Heart left ventricle (tissue), 16 donors: ENCODE results near the gene SPEG. TPM values are rescaled to one million over a fixed set of nuclear protein-coding genes. Genes with fewer than 3 reads are reported as not detected.

ENCODE experiments used
- ATAC-seq, 4 donors: fragments of 200-7000 bp; cut with Tn5 transposase; one replicate each; pipeline ENCODE4 v1.9.1; 2020 to 2022; ENCODE audit warnings: moderate library complexity in 4 of 4, mild to moderate bottlenecking in 3 of 4, moderate number of reproducible peaks in 1 of 4
- DNase-seq, 5 donors: peaks; one replicate each; pipeline ENCODE4 v3.0.0-alpha.2; 2020
- H3K27ac ChIP-seq, 12 donors: fragments of 200-600 bp; sonication (generic) in 4 of 12; one replicate each; pipeline versions ENCODE4 v1.5.0 to v1.8.0; 2016 to 2022; ENCODE audit warnings: mild to moderate bottlenecking in 2 of 12
- H3K27me3 ChIP-seq, 9 donors: fragments of 200-600 bp; sonication (generic) in 2 of 9; one replicate each; pipeline versions ENCODE4 v1.5.1 to v1.8.0; 2016 to 2022; ENCODE audit warnings: mild to moderate bottlenecking in 3 of 9
- H3K36me3 ChIP-seq, 9 donors: fragments of 200-600 bp; sonication (generic) in 2 of 9; one replicate each; pipeline versions ENCODE4 v1.5.0 to v1.8.0; 2018 to 2022; ENCODE audit warnings: mild to moderate bottlenecking in 2 of 9
- H3K4me1 ChIP-seq, 12 donors: fragments of 200-600 bp; sonication (generic) in 4 of 12; one replicate each; pipeline versions ENCODE4 v1.5.0 to v1.8.0; 2016 to 2022; ENCODE audit warnings: mild to moderate bottlenecking in 3 of 12
- H3K4me3 ChIP-seq, 12 donors: fragments of 200-600 bp; sonication (generic) in 4 of 12; one replicate each; pipeline versions ENCODE4 v1.5.0 to v1.8.0; 2017 to 2022; ENCODE audit warnings: mild to moderate bottlenecking in 9 of 12, moderate library complexity in 4 of 12
- H3K9me3 ChIP-seq, 12 donors: fragments of 200-600 bp; sonication (generic) in 4 of 12; one replicate each; pipeline versions ENCODE4 v1.5.0 to v1.8.0; 2016 to 2022; ENCODE audit warnings: mild to moderate bottlenecking in 1 of 12
- CTCF ChIP-seq, 12 donors: fragments of 200-600 bp; sonication (generic) in 4 of 12; IDR thresholded peaks; one replicate each; pipeline versions ENCODE4 v1.5.0 to v1.8.0; 2018 to 2022; ENCODE audit warnings: antibody characterized with exemption in 12 of 12, mild to moderate bottlenecking in 5 of 12
- POLR2A ChIP-seq, 2 donors: fragments of 450-650 bp; IDR thresholded peaks; one replicate each; pipeline ENCODE4 v1.6.1; 2017; ENCODE audit warnings: antibody characterized with exemption in 2 of 2, mild to moderate bottlenecking in 2 of 2, moderate library complexity in 2 of 2
- WGBS, 4 donors: extraction: QIAGEN DNeasy Blood & Tissue Kit in 2 of 4; methylation state at CpG; one replicate each; pipeline versions ENCODE4 v1.1.5 to v1.1.7; 2013 to 2018; 5-methylcytosine and 5-hydroxymethylcytosine counted together
- intact Hi-C, 10 donors: fragments of 100-400 bp; cut with DNase I; formaldehyde crosslinking; loops; one replicate each; pipeline versions ENCODE4 v1.11.1 to v1.14.2; 2022
- polyA plus RNA-seq, 2 donors: library from polyadenylated mRNA; stranded (reverse); fragments of 200-250 nt; gene quantifications; one replicate each; pipeline ENCODE4 v1.2.3, GENCODE V29; 2013
- total RNA-seq, 9 donors: library from RNA; depleted of rRNA in 2 of 9; stranded (reverse); fragments of >200 nt in 2 of 9; fragmentation: NEBNext Ultra II Directional in 3 of 9; extraction: Animal tissue kit (Norgen Biotek cat#: 25700) in 3 of 9; gene quantifications; one replicate each; pipeline versions ENCODE4 v1.1.0 to v1.2.4, GENCODE V29; 2016 to 2023
- donor health status: ischemic (EF 13 %, LVEDD 7.1; RV severe dilation, severe dysfunction).
- donor health status: healthy with polysubstance abuse.
- donor health status: DM: no; HTN: yes; CAD: no.
- donor health status: DM: no; HTN: no; CAD: no.
- donor health status: ischemic (EF 25% LVEDD 6.9; RV normal size, moderate dysfunction).
- donor health status: ischemic (EF 25% LVEDD 5.7; RV mildly dilated, moderate dysfunction).
- donor health status: healthy.
- donor health status: DM: yes; HTN: yes; CAD: no.
- donor health status: ischemic (EF 35%, LVEDD 5.7; RV mildly dilated, moderate dysfunction).
- donor health status: nonischemic (EF 11% LVEDD 7.7; RV severe dilation, severe dysfunction).
- donor health status: DM: yes; HTN: yes; CAD: no.
- donor health status: PGD.
- donor health status: ischemic (EF 29% LVEDD 5.4; RV normal size, mild dysfunction).
- donor health status: nonischemic (EF 23%, LVEDD 6.1; RV moderate dilation, normal function).

SPEG gene
- total and polyA plus RNA-seq, 11 donors, result 64.8 to 150 (median 108) TPM

DNA sequence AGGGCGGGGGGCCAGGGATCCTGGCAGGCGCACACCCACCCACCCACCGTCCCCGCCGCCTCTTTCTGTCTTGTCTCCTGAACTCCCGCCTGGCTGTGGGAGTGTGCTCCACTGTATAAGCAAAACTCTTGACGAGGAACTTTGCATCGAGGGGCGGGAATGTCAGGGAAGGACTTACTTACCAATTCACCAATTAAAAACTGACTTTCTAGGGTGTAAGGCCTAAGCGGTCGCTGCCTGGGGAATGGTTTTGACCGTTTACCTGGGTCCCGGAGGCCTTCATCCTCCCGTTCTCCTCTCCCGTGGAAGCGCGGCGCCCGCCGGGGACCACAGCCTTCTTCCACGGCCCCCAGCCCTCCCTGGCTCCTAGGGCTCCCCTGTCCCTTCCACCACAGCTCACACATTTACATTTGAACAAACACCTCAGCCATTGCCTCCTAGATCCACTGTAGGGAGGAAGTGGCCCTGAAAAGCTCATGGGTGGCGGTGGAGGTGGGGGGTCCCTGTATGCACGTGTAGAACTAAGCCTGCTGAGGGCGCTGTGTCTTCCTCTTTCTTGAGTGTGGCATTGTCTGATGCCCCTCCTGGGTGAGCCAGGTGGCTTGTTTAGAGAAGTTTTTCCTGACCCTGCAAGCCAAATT is 88.5 kb downstream of the SPEG start:
- peaks cover 8 to 78% (median 16%) of the 10 kb centered on the region in 9 donors for H3K27me3 ChIP-seq
- H3K9me3 ChIP-seq, result no peaks in the 10 kb centered on the region
- 34 to 45% (median 38%) methylated on average over 6 to 24 of the region's 24 CpGs for WGBS, 4 donors
- intact Hi-C loops, result no loop called here
- H3K36me3 ChIP-seq, result no peaks in the 10 kb centered on the region
- DNase-seq, result no peak
- ATAC-seq, result no peak
- peak overlapping the region in 10 of 12 donors; percentile 1 to 41 (median 25) for H3K4me3 ChIP-seq
- H3K4me1 ChIP-seq, result peaks cover 0 to 56% (median 23%) of the 10 kb centered on the region in 12 donors
- H3K27ac ChIP-seq, result peak overlapping the region in 4 of 12 donors; percentile 39 to 80 (median 60)
- TF ChIP-seq CTCF (IDR thresholded peaks at IDR 0.05) (no peak), POLR2A (IDR thresholded peaks at IDR 0.05) (no peak)

DNA sequence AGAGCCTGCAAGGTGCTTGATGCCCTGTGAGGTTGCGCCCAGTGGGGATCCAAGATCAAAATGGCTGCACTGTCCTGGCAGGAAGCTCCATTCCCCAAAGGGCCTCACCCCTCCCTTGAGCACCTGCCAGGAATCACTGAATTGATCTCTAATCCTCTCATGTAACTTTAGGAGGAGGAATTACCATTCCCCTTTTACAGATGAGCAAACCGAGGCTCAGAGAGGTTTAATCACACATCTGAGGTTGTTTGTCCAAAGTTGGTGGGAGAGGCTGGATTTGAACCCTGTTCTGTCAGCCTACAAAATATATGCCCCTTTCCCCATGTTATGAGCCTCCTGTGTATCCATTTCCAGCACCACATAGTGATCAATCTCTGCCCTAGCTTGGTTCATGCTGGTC is 90.2 kb downstream of the SPEG start:
- Histone ChIP-seq H3K4me1 (peaks cover 0 to 58% (median 25%) of the 10 kb centered on the region in 12 donors), H3K9me3 (no peaks in the 10 kb centered on the region), H3K27ac (no peak overlapping the region), H3K36me3 (no peaks in the 10 kb centered on the region), H3K27me3 (peaks cover 8 to 80% (median 29%) of the 10 kb centered on the region in 9 donors), H3K4me3 (no peak overlapping the region)
- intact Hi-C loops, result loop anchor here in 7 of 10 donors (2.0 to 5.0 kb wide), 4 partner anchors 33 to 120 kb away; no protein-coding TSS in a partner anchor
- WGBS, 4 donors, result 90 to 100% (median 92%) methylated on average over 2 of the region's 2 CpGs
- ATAC-seq (no peak), DNase-seq (no peak)
- no peak for TF ChIP-seq POLR2A (IDR thresholded peaks at IDR 0.05)
- no peak for TF ChIP-seq CTCF (IDR thresholded peaks at IDR 0.05)

DNA sequence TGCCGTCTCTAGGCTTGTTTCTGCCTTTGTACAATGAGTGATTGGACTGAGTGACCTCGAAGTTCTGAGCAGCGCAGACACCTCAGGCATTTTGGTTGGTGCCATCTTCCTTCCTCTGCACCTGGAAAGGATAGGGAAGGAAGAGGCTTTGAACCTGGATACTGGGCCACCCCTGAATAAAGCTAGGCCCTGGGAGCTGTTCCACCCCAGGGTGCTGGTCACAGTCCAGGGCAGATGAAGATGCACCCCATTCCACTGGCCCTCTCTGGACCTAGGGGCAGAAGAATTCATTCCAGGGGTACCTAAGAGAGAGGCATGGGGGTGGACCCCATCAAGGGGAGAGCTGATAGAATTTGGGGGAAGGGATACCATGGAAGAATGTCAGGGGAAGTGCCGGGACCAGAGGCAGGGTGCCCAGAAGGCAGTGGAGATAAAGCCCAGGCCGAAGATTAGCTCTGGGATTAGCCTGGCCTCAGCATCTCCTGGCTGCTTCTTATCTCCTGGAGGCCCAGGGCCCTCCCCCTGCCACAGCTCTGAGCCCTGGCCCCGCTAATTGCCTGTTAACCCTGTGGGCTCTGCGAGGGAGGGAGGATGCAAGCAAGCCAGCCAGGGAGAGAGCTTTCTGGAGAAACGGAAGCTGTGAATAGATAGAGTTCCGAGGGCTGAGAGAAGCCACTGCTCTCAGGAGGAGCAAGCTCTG is 91.0 kb downstream of the SPEG start:
- no peaks in the 10 kb centered on the region for H3K9me3 ChIP-seq
- TF ChIP-seq CTCF (IDR thresholded peaks at IDR 0.05) (no peak), POLR2A (IDR thresholded peaks at IDR 0.05) (no peak)
- no peak for DNase-seq
- H3K27me3 ChIP-seq, result peaks cover 8 to 85% (median 31%) of the 10 kb centered on the region in 9 donors
- peaks cover 0 to 54% (median 28%) of the 10 kb centered on the region in 12 donors for H3K4me1 ChIP-seq
- WGBS, 4 donors, result 29 to 34% (median 30%) methylated on average over 9 of the region's 9 CpGs
- H3K27ac ChIP-seq, result peak overlapping the region in 2 of 12 donors; percentile 12 to 53
- intact Hi-C loops, result loop anchor here in 7 of 10 donors (2.0 to 5.0 kb wide), 4 partner anchors 33 to 121 kb away; no protein-coding TSS in a partner anchor
- no peak overlapping the region for H3K4me3 ChIP-seq
- ATAC-seq, result no peak
- H3K36me3 ChIP-seq, result no peaks in the 10 kb centered on the region
